Thyroid gland (tissue), 4 donors: ENCODE measurements around the gene PLXNB2. TPM values are rescaled to one million over a fixed set of nuclear protein-coding genes. Genes with fewer than 3 reads are reported as not detected.

Experiments
- DNase-seq, 2 donors: peaks; one replicate each; pipeline ENCODE4 v3.0.0-alpha.2; 2019
- H3K27ac ChIP-seq, 3 donors: fragments of 200-600 bp; sonication (generic); 1 replicate in 2 of 3; 2 replicates in 1 of 3; pipeline ENCODE4 v1.5.1; 2016 to 2019; ENCODE audit warnings: mild to moderate bottlenecking in 1 of 3, moderate library complexity in 1 of 3
- H3K27me3 ChIP-seq: fragments of 200-600 bp; sonication (generic); one replicate; pipeline ENCODE4 v1.5.1; 2019
- H3K36me3 ChIP-seq, 2 donors: fragments of 200-600 bp; sonication (generic); one replicate each; pipeline ENCODE4 v1.5.1; 2016 to 2019
- H3K4me1 ChIP-seq, 2 donors: fragments of 200-600 bp; sonication (generic); one replicate each; pipeline ENCODE4 v1.5.1; 2017 to 2019
- H3K4me3 ChIP-seq, 3 donors: fragments of 200-600 bp; sonication (generic); replicated peaks in 1 of 3; 1 replicate in 2 of 3; 2 replicates in 1 of 3; pipeline ENCODE4 v1.5.1; 2016; ENCODE audit warnings: mild to moderate bottlenecking in 1 of 3
- H3K9me3 ChIP-seq: fragments of 200-600 bp; sonication (generic); one replicate; pipeline ENCODE4 v1.5.1; 2017
- POLR2A ChIP-seq, 2 donors: fragments of 450-650 bp; IDR thresholded peaks; one replicate each; pipeline ENCODE4 v1.6.1; 2017; ENCODE audit warnings: antibody characterized with exemption in 2 of 2, mild to moderate bottlenecking in 2 of 2, moderate library complexity in 1 of 2
- WGBS, 2 donors: methylation state at CpG; one replicate each; pipeline ENCODE4 v1.1.5; 2017; 5-methylcytosine and 5-hydroxymethylcytosine counted together
- intact Hi-C: fragments of 100-400 bp; cut with DNase I; formaldehyde crosslinking; loops from one replicate; pipeline ENCODE4 v1.15.1; 2023
- total RNA-seq, 4 donors: library from RNA; depleted of rRNA; stranded (reverse); fragments of >200 nt; gene quantifications; one replicate each; pipeline ENCODE4 v1.2.3, GENCODE V29; 2016
- TF ChIP-seq, protein P1 (sequence below), 6 experiments: fragments of 200-600 bp in 3 of 6; fragments of 450-650 bp in 3 of 6; sonication (generic) in 3 of 6; IDR thresholded peaks; one replicate each; pipeline ENCODE4 v1.5.1; 2016 to 2019; ENCODE audit warnings: antibody characterized with exemption in 6 of 6, mild to moderate bottlenecking in 2 of 6, inconsistent platforms in 1 of 6, moderate library complexity in 1 of 6

Gene PLXNB2
- total RNA-seq, 4 donors from 2014 or later = 143 to 266 (median 215) TPM

DNA sequence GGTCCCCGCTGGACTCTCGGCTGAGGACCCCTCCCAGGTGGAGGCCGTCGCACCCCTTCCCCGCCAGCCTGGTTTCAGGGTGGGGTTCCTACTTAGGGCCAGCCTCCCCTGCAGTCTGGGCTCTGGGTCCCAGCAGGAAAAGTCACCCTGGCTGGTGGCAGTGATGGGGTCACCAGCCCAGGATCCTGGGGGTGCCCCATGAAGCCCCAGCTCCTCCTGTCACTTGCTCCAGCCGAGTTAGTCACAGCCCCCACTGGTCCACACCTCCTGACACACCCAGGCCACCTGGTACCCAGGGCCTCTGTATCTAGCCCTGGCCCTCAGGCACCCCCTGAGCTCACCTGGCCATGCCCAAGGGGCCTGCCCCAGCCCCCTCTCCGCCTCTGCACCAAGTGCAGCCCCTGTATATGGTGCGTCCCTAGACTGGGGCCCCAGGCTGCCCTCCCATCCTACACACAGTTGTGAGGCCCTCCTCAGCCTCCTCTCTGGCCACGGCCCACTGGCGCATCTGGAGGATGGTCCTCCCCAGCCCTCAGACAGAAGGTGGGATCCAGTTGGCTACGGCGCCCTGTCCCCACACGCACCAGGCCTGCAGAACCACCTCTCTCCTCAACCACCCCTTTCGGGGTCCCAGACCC lies 6.7 kb downstream of the PLXNB2 start:
- Histone ChIP-seq H3K9me3 (no peaks in the 10 kb centered on the region), H3K27ac (peak overlapping the region; percentile 92 to 98 (median 94)), H3K4me1 (peaks cover 97 to 100% of the 10 kb centered on the region in 2 donors), H3K36me3 (peaks cover 0 to 3% of the 10 kb centered on the region in 2 donors), H3K4me3 (no peak overlapping the region), H3K27me3 (no peaks in the 10 kb centered on the region)
- no peak for TF ChIP-seq POLR2A (IDR thresholded peaks at IDR 0.05)
- TF ChIP-seq, protein P1, sequence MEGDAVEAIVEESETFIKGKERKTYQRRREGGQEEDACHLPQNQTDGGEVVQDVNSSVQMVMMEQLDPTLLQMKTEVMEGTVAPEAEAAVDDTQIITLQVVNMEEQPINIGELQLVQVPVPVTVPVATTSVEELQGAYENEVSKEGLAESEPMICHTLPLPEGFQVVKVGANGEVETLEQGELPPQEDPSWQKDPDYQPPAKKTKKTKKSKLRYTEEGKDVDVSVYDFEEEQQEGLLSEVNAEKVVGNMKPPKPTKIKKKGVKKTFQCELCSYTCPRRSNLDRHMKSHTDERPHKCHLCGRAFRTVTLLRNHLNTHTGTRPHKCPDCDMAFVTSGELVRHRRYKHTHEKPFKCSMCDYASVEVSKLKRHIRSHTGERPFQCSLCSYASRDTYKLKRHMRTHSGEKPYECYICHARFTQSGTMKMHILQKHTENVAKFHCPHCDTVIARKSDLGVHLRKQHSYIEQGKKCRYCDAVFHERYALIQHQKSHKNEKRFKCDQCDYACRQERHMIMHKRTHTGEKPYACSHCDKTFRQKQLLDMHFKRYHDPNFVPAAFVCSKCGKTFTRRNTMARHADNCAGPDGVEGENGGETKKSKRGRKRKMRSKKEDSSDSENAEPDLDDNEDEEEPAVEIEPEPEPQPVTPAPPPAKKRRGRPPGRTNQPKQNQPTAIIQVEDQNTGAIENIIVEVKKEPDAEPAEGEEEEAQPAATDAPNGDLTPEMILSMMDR (IDR thresholded peaks at IDR 0.05) = no peak
- intact Hi-C loops = no loop called here
- WGBS, 2 donors = 88 to 89% methylated on average over 5 to 12 of the region's 14 CpGs
- no peak for DNase-seq

DNA sequence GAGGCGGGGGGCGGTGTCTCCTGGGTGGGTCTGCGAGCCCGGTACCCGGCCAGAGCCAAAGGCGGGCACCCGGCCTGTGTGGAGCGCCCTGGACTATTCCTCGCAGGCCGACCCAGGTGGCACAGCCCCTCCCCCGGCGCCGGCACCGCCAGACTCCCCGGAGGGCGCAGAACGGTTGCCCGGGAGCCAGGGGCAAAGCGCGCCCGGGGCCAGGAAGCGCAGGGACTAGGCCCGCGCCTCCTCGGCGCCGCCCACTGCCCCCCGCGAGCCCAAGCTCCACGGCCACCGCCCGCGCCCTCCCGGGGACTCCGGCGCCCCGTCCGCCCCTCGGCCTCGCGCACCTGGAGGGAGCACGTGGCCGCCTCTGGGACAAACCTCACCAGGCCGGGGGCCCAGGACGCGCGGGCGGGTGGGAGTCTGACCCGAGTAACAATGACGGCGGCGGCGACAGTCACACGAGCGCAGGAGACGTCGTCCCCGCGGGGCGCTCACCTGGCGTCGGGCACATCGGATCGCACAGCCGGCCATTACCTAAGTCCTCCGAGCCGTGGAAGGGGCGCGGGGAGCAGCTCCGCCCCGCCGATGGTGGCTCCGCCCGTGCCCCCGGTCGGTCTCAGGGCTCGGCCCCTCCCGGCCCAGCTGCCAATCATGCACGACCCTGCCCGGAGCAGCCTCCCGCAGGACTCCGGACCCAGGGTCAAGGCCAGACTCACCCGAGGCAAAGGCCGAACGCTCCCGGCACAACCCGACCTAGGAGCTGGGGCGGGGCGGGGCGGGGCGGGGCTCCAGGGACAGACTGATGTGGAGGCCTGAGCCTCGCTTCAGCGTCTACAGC lies 7.4 kb downstream of the PLXNB2 start:
- no peaks in the 10 kb centered on the region for H3K27me3 ChIP-seq
- peak overlapping the region in 2 of 3 donors; percentile 51 to 68 for H3K27ac ChIP-seq
- peaks cover 0 to 3% of the 10 kb centered on the region in 2 donors for H3K36me3 ChIP-seq
- no peak for DNase-seq
- H3K9me3 ChIP-seq = no peaks in the 10 kb centered on the region
- intact Hi-C loops = no loop called here
- TF ChIP-seq POLR2A (IDR thresholded peaks at IDR 0.05) = no peak
- TF ChIP-seq, protein P1 (IDR thresholded peaks at IDR 0.05) = no peak
- H3K4me3 ChIP-seq = peak overlapping the region in 1 of 3 donors; percentile 9
- peaks cover 97 to 100% of the 10 kb centered on the region in 2 donors for H3K4me1 ChIP-seq
- 51 to 59% methylated on average over 11 to 19 of the region's 93 CpGs for WGBS, 2 donors

DNA sequence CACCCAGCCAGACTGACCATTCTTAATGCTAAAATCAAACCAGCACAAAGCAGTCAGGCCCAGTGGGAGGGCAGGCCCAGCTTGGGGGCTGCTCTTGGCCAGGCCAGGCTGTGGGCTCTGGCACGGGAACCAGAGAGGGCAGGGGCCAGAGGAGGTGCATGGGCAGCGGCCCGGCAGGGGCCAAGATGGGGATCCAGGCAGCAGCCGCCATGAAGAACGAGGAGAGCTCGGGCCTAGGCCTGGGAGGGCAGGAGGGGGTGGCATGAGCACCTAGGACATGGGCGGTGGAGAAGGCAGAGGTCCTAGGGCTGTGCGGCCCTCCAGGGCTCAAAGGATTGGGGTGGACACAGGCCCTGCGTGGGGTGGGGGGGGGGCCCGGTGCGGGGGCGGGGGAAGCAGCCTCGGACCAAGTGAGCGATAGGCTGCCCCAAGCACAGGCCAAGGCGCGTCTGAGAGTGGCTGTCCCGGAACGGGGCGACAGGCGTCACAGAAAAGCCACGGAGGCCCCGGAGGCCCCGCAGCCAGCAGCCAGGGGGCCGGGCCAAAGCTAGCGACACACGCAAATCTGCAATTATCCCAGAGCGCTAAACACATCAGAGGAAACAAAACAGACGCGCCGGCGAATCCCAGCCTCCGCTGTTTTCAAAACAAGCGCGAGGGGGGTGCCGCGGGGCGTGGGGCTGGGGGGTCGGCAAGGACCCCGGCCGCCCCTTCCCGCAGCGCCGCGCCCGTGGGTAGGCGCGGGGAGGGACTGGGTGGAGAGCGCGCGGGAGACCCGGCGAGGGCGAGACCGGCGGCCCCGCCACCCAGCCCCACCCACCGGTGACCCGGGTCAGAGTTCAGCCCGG lies 8.3 kb downstream of the PLXNB2 start:
- 69 to 77% methylated on average over 23 to 37 of the region's 59 CpGs for WGBS, 2 donors
- H3K27ac ChIP-seq = peak overlapping the region; percentile 6 to 68 (median 51)
- H3K36me3 ChIP-seq = peaks cover 0 to 3% of the 10 kb centered on the region in 2 donors
- no peak for TF ChIP-seq POLR2A (IDR thresholded peaks at IDR 0.05)
- DNase-seq = peak in 1 of 2 donors; percentile 30
- no peaks in the 10 kb centered on the region for H3K9me3 ChIP-seq
- intact Hi-C loops = no loop called here
- peak overlapping the region in 1 of 3 donors; percentile 9 for H3K4me3 ChIP-seq
- peaks cover 97 to 100% of the 10 kb centered on the region in 2 donors for H3K4me1 ChIP-seq
- no peaks in the 10 kb centered on the region for H3K27me3 ChIP-seq

DNA sequence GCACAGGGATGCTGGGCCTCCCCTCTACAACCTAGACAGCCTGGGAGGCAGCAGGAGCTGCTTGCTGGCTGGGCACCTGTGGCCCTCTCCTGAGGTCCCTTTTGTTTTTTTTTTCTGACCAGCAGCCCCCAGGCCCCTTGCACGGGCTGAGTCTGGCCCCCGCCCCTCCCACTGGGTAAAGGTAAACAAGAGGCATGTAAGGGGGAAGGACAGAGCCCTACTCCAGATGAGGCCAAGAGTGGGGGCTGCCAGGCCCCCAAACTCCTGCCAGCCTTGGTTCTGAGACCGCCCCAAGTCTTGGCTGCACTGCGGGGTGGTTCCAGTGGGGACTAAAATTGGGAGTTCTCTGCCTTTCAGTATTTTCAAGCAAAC lies 9.2 kb downstream of the PLXNB2 start:
- no peak for DNase-seq
- 68 to 76% methylated on average over 4 of the region's 4 CpGs for WGBS, 2 donors
- Histone ChIP-seq H3K36me3 (no peaks in the 10 kb centered on the region), H3K4me3 (no peak overlapping the region), H3K9me3 (no peaks in the 10 kb centered on the region), H3K4me1 (peaks cover 97 to 100% of the 10 kb centered on the region in 2 donors), H3K27ac (peak overlapping the region in 2 of 3 donors; percentile 51 to 68), H3K27me3 (no peaks in the 10 kb centered on the region)
- intact Hi-C loops = no loop called here
- TF ChIP-seq, protein P1 (IDR thresholded peaks at IDR 0.05) = no peak
- no peak for TF ChIP-seq POLR2A (IDR thresholded peaks at IDR 0.05)
